Smooth muscle cell (in vitro differentiated cells): ENCODE results near the gene PIP4K2B. TPM values are rescaled to one million over a fixed set of nuclear protein-coding genes. Genes with fewer than 3 reads are reported as not detected.

ENCODE experiments used
- DNase-seq: peaks from one replicate; lab custom pipeline; 2025; ENCODE audit not compliant: unreplicated experiment; lab: John Stamatoyannopoulos, UW
- H2AFZ ChIP-seq: fragments of 200-600 bp; sonication (generic); 2 replicates; pipeline ENCODE4 v1.6.0; 2016; ENCODE audit warnings: antibody characterized with exemption, low read depth, mild to moderate bottlenecking
- H3F3A ChIP-seq: fragments of 200-600 bp; sonication (generic); 2 replicates; pipeline ENCODE4 v1.6.0; 2017; ENCODE audit warnings: antibody characterized with exemption, low read depth
- H3K27ac ChIP-seq: fragments of 200-600 bp; sonication (generic); 2 replicates; pipeline ENCODE4 v1.5.1; 2016; ENCODE audit warnings: low read depth, mild to moderate bottlenecking
- H3K27me3 ChIP-seq: fragments of 200-600 bp; sonication (generic); 2 replicates; pipeline ENCODE4 v1.6.1; 2016; ENCODE audit warnings: low read depth, mild to moderate bottlenecking
- H3K36me3 ChIP-seq: fragments of 200-600 bp; sonication (generic); 2 replicates; pipeline ENCODE4 v1.5.1; 2016; ENCODE audit warnings: low read depth
- H3K4me1 ChIP-seq: fragments of 200-600 bp; sonication (generic); 2 replicates; pipeline ENCODE4 v1.5.1; 2016; ENCODE audit warnings: low read depth
- H3K4me2 ChIP-seq: fragments of 200-600 bp; sonication (generic); 2 replicates; pipeline ENCODE4 v1.6.0; 2016; ENCODE audit warnings: mild to moderate bottlenecking
- H3K4me3 ChIP-seq: fragments of 200-600 bp; sonication (generic); 2 replicates; pipeline ENCODE4 v1.5.1; 2016; ENCODE audit warnings: mild to moderate bottlenecking
- H3K79me2 ChIP-seq: fragments of 200-600 bp; sonication (generic); 2 replicates; pipeline ENCODE4 v1.6.0; 2016; ENCODE audit warnings: low read depth, mild to moderate bottlenecking
- H3K9ac ChIP-seq: fragments of 200-600 bp; sonication (generic); 2 replicates; pipeline ENCODE4 v1.6.0; 2016; ENCODE audit warnings: low read depth
- H3K9me3 ChIP-seq: fragments of 200-600 bp; sonication (generic); replicated peaks from 2 replicates; pipeline ENCODE4 v1.5.1; 2016; ENCODE audit warnings: low read depth
- H4K20me1 ChIP-seq: fragments of 200-600 bp; sonication (generic); 2 replicates; pipeline ENCODE4 v1.6.0; 2016; ENCODE audit warnings: low read depth
- WGBS: methylation state at CpG from one replicate; pipeline ENCODE4 v1.1.7; 2016; ENCODE audit warnings: low lambda C conversion rate; 5-methylcytosine and 5-hydroxymethylcytosine counted together
- polyA plus RNA-seq: library from polyadenylated mRNA; unstranded; fragments of >200 nt; fragmentation: Nextera tagmentation; extraction: Ambion mirVana; gene quantifications from 2 replicates; pipeline ENCODE4 v1.2.1, GENCODE V29; 2016
- total RNA-seq: library from RNA; depleted of rRNA; stranded (reverse); fragments of >200 nt; gene quantifications from 2 replicates; pipeline ENCODE4 v1.2.3, GENCODE V29; 2014
- TF ChIP-seq, protein P1 (sequence below): fragments of 200-600 bp; sonication (generic); IDR thresholded peaks from 2 replicates; pipeline ENCODE4 v1.5.1; 2017; ENCODE audit warnings: borderline replicate concordance, mild to moderate bottlenecking, antibody characterized with exemption; ENCODE audit not compliant: insufficient read depth, poor library complexity, severe bottlenecking

The PIP4K2B gene
- total and polyA plus RNA-seq, 2 experiments from 2014 or later: 11.1 to 31.9 TPM

DNA sequence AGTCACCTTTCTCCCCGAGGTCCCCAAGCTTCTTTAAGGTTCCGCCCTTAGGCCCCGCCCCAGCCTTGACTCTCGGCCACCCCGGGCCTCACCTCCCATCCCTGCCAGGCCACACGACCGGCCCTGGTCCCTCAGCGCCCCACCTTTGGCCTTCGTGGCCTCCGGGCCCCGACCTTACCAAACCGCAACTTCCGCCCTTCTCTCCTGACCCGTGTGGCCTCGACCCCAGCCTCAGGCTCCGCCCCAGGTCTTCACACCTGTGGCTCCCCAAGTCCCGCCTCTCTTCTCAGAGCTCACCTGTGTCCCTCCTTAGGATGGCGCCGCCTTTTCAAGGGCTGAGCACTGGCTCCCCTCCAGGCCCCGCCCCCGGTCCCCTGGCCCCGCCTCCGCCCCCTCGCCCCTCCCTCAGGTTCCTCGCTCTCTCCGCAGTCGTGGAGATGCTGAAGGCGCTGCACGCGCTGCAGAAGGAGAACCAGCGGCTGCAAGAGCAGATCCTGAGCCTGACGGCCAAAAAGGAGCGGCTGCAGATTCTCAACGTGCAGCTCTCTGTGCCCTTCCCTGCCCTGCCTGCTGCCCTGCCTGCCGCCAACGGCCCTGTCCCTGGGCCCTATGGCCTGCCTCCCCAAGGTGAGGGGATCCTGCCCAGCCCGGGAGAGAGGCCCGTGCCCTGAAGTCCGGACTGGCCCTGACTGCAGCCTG is 79.3 kb downstream of the PIP4K2B start:
- H3K9me3 ChIP-seq: no peaks in the 10 kb centered on the region

DNA sequence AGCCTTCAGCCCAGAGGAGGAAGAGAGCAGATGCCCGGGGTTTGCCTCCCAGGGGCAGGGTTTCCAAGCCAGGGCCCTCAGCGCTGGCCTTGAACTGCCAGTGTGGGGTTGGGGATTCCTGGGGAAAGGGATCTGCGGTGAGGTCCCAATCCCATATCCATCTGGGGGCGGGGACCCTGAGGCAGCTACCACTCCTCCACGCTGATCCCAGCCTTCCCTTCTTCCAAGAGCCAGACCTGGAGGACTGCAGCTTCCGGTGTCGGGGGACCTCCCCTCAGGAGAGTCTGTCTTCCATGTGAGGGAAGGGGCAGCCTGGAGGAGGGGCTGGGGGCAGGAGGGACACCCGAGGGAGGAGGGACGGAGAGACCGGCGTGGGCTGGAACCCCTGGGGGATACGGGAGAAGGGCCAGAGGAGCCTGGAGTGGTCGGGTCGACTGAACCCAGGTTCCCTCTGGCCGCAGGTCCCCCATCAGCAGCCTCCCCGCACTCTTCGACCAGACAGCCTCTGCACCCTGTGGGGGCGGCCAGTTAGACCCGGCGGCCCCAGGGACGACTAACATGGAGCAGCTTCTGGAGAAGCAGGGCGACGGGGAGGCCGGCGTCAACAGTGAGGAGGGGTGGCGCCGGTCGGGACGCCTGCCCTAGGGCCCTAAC is 79.9 kb downstream of the PIP4K2B start:
- H3K9ac ChIP-seq: no peak overlapping the region
- H3K4me1 ChIP-seq: peaks cover 11% of the 10 kb centered on the region
- TF ChIP-seq, protein P1, sequence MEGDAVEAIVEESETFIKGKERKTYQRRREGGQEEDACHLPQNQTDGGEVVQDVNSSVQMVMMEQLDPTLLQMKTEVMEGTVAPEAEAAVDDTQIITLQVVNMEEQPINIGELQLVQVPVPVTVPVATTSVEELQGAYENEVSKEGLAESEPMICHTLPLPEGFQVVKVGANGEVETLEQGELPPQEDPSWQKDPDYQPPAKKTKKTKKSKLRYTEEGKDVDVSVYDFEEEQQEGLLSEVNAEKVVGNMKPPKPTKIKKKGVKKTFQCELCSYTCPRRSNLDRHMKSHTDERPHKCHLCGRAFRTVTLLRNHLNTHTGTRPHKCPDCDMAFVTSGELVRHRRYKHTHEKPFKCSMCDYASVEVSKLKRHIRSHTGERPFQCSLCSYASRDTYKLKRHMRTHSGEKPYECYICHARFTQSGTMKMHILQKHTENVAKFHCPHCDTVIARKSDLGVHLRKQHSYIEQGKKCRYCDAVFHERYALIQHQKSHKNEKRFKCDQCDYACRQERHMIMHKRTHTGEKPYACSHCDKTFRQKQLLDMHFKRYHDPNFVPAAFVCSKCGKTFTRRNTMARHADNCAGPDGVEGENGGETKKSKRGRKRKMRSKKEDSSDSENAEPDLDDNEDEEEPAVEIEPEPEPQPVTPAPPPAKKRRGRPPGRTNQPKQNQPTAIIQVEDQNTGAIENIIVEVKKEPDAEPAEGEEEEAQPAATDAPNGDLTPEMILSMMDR: no peak
- H3K79me2 ChIP-seq: no peaks in the 10 kb centered on the region
- H3K4me3 ChIP-seq: peak overlapping the region; percentile 41
- no peaks in the 10 kb centered on the region for H3K27me3 ChIP-seq
- no peaks in the 10 kb centered on the region for H3K36me3 ChIP-seq
- no peak for DNase-seq
- H3K9me3 ChIP-seq: no peaks in the 10 kb centered on the region
- no peaks in the 10 kb centered on the region for H4K20me1 ChIP-seq
- WGBS: 16% methylated on average over 25 of the region's 29 CpGs
- H3K27ac ChIP-seq: no peak overlapping the region
- H3K4me2 ChIP-seq: peak overlapping the region; percentile 83
- H3F3A ChIP-seq: no peaks in the 10 kb centered on the region
- H2AFZ ChIP-seq: no peak overlapping the region

More for the DNA sequence above, 79.3 kb downstream of the PIP4K2B start:
- DNase-seq: no peak
- H3K4me2 ChIP-seq: peak overlapping the region; percentile 83
- no peaks in the 10 kb centered on the region for H3K27me3 ChIP-seq
- TF ChIP-seq, protein P1: no peak
- H3K27ac ChIP-seq: no peak overlapping the region
- H3K9ac ChIP-seq: no peak overlapping the region
- 41% methylated on average over 30 of the region's 39 CpGs for WGBS
- no peaks in the 10 kb centered on the region for H3K36me3 ChIP-seq
- H4K20me1 ChIP-seq: no peaks in the 10 kb centered on the region
- H3K79me2 ChIP-seq: no peaks in the 10 kb centered on the region
- H3K4me1 ChIP-seq: peaks cover 11% of the 10 kb centered on the region
- no peak overlapping the region for H2AFZ ChIP-seq
- H3K4me3 ChIP-seq: peak overlapping the region; percentile 41
- no peaks in the 10 kb centered on the region for H3F3A ChIP-seq

DNA sequence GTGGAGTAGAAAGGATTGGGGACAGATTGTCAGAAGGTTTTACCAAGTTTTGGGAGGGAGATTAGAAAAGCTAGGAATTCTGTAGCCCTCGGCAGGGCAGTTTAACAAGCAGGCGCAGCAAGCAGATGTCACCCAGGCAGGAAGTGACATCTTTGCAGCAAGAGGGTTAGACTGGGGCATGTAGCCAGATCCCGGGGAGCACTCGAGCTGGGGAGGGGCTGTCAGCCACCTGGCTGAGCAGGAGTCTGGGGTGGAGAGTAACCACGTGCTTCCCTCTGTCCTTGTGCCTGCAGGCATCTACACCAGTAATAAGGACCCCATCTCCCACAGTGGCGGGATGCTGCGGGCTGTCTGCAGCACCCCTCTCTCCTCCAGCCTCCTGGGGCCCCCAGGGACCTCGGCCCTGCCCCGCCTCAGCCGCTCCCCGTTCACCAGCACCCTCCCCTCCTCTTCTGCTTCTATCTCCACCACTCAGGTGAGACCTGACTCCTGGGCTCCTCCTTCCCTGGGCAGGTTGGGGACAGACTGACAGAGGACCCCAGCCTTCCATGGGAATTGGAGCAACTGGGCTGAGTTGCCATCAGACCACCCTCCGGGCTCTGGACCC is 82.1 kb downstream of the PIP4K2B start:
- no peak overlapping the region for H3K4me3 ChIP-seq
- DNase-seq: no peak
- H2AFZ ChIP-seq: no peak overlapping the region
- H3K36me3 ChIP-seq: no peaks in the 10 kb centered on the region
- no peak overlapping the region for H3K4me2 ChIP-seq
- H3K27me3 ChIP-seq: no peaks in the 10 kb centered on the region
- no peaks in the 10 kb centered on the region for H3K79me2 ChIP-seq
- WGBS: 91% methylated on average over 12 of the region's 12 CpGs
- TF ChIP-seq, protein P1: no peak
- H4K20me1 ChIP-seq: no peaks in the 10 kb centered on the region
- H3F3A ChIP-seq: no peaks in the 10 kb centered on the region
- no peak overlapping the region for H3K27ac ChIP-seq
- no peaks in the 10 kb centered on the region for H3K9me3 ChIP-seq
- no peak overlapping the region for H3K9ac ChIP-seq
- peaks cover 11% of the 10 kb centered on the region for H3K4me1 ChIP-seq
